ENCODE data around the gene KRT5.
"Not testable (repeated sequence)": the region's sequence is repeated elsewhere in the genome, so short reads cannot be mapped to it uniquely, and the experiment has no call there.

The KRT5 gene

GRCh38 chr12:52496054-52496453 lies 24.1 kb downstream of the KRT5 start:
- ATAC-seq: no peak
- no peak overlapping the region for H3K4me3 Mint-ChIP-seq
- no peaks in the 10 kb centered on the region for H3K9me3 Mint-ChIP-seq
- DNase-seq (ENCODE audit: low spot score in 2 of 2): no peak
- no peak overlapping the region for H3K27ac Mint-ChIP-seq
- H3K36me3 Mint-ChIP-seq: no peaks in the 10 kb centered on the region
- peaks cover 5% of the 10 kb centered on the region for H3K4me1 Mint-ChIP-seq

DNA sequence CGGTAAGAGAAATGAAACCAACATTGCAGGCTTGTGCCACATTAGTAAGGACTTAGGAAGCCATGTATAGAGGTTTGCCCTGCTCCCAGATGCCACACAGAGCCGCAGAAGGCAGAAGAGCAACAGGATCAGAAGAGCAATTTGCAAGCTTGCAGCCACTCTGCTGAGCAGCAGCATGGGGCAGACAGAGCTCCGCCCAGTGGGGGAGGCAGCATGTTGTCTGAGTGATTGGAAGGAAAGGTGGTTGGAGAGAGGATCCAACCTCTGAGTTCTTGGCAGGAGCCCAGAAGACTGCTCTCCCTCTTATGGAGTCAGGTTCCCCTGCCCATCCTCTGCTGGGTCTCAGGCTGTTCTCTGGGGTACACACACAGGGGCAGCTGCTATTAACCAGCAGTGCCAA lies 24.8 kb downstream of the KRT5 start:
- no peak overlapping the region for H3K4me3 Mint-ChIP-seq
- no peak for DNase-seq (ENCODE audit: low spot score in 2 of 2)
- H3K4me1 Mint-ChIP-seq: peaks cover 5% of the 10 kb centered on the region
- H3K9me3 Mint-ChIP-seq: no peaks in the 10 kb centered on the region
- no peak for ATAC-seq
- no peaks in the 10 kb centered on the region for H3K36me3 Mint-ChIP-seq
- H3K27ac Mint-ChIP-seq: no peak overlapping the region

- H3K9me3 Mint-ChIP-seq: no peaks in the 10 kb centered on the region
- peaks cover 5% of the 10 kb centered on the region for H3K4me1 Mint-ChIP-seq
- H3K36me3 Mint-ChIP-seq: no peaks in the 10 kb centered on the region
- DNase-seq (ENCODE audit: low spot score in 2 of 2) (no peak), ATAC-seq (no peak)
- H3K27ac Mint-ChIP-seq: no peak overlapping the region
- H3K4me3 Mint-ChIP-seq: no peak overlapping the region
Observed at GRCh38 chr12:52494518-52494917, 25.7 kb downstream of the KRT5 start.

GRCh38 chr12:52494100-52494499 lies 26.1 kb downstream of the KRT5 start:
- Mint-ChIP-seq H3K4me3 (no peak overlapping the region), H3K9me3 (no peaks in the 10 kb centered on the region), H3K27ac (no peak overlapping the region), H3K36me3 (no peaks in the 10 kb centered on the region), H3K4me1 (peaks cover 5% of the 10 kb centered on the region)
- ATAC-seq: no peak
- DNase-seq (ENCODE audit: low spot score in 2 of 2): no peak

DNA sequence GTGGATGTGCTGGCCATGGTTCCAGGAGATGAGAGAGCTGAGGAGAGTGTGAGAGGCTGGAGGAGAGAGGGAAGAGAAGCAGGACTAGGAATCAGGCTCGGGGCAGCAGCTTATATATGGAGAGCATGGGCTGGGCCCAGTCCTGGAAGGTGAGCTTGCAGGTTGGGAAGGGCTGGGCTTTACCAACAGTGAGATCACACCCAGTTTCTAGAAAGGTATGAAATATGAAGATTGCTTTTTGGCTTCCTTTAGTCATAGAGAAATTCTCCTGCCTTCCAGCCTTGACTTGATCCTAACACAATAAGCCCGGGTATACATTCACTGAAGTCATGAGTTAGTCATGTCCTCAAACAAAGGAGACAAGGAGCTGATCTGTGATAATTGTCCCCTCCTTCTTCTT lies 27.0 kb downstream of the KRT5 start, which contains the start of gene KRT6A:
Gene KRT6A (minus strand): TSS at position 86 of the 400 bp plus-strand sequence. CDS start 69 bp downstream, at position 17.
- no peak for DNase-seq (ENCODE audit: low spot score in 2 of 2)
- H3K36me3 Mint-ChIP-seq: no peaks in the 10 kb centered on the region
- H3K9me3 Mint-ChIP-seq: no peaks in the 10 kb centered on the region
- peaks cover 5% of the 10 kb centered on the region for H3K4me1 Mint-ChIP-seq
- no peak for ATAC-seq
- no peak within 1 kb of the TSS for H3K27ac Mint-ChIP-seq
- no peak within 1 kb of the TSS for H3K4me3 Mint-ChIP-seq

GRCh38 chr12:52492405-52492804 lies 27.8 kb downstream of the KRT5 start:
- not testable (repeated sequence) for H3K4me1 Mint-ChIP-seq; H3K9me3 Mint-ChIP-seq; H3K27ac Mint-ChIP-seq; DNase-seq (ENCODE audit: low spot score in 2 of 2); H3K36me3 Mint-ChIP-seq; H3K4me3 Mint-ChIP-seq; ATAC-seq

DNA sequence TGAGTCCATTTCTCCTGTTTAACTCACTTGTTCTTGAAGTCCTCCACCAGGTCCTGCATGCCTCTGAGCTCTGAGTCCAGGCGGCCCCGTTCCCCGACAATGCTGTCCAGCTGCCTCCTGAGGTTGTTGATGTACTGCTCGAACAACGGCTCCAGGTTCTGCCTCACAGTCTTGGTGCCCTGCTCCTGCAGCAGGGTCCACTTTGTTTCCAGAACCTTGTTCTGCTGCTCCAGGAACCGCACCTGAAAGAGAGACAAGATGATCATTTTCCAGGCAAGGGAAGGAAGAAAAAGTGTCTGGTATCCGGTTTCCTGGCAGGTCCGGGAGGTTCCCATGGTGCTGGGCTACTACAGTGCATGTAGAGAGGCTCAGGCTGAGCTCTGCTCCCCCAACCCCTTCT lies 28.7 kb downstream of the KRT5 start:
- ATAC-seq: not testable (repeated sequence)

GRCh38 chr12:52488736-52489135 lies 31.5 kb downstream of the KRT5 start:
- Mint-ChIP-seq H3K27ac (no peak overlapping the region), H3K4me3 (no peak overlapping the region), H3K9me3 (peaks cover 7% of the 10 kb centered on the region), H3K36me3 (no peaks in the 10 kb centered on the region), H3K4me1 (no peaks in the 10 kb centered on the region)
- ATAC-seq (no peak), DNase-seq (ENCODE audit: low spot score in 2 of 2) (no peak)

More for the DNA sequence above, 28.7 kb downstream of the KRT5 start:
- not testable (repeated sequence) for H3K27ac Mint-ChIP-seq; DNase-seq (ENCODE audit: low spot score in 2 of 2); H3K36me3 Mint-ChIP-seq; H3K9me3 Mint-ChIP-seq; H3K4me3 Mint-ChIP-seq; H3K4me1 Mint-ChIP-seq

- H3K4me3 Mint-ChIP-seq; H3K27ac Mint-ChIP-seq; H3K36me3 Mint-ChIP-seq; H3K9me3 Mint-ChIP-seq; H3K4me1 Mint-ChIP-seq; DNase-seq (ENCODE audit: low spot score in 2 of 2): not testable (repeated sequence)
- ATAC-seq: peak; percentile 28
Observed at GRCh38 chr12:52487744-52488443, 32.3 kb downstream of the KRT5 start.

- ATAC-seq (no peak), DNase-seq (ENCODE audit: low spot score in 2 of 2) (no peak)
- Mint-ChIP-seq H3K36me3 (no peaks in the 10 kb centered on the region), H3K4me3 (no peak overlapping the region), H3K4me1 (no peaks in the 10 kb centered on the region), H3K9me3 (peaks cover 7% of the 10 kb centered on the region), H3K27ac (no peak overlapping the region)
Observed at GRCh38 chr12:52487211-52487610, 33.0 kb downstream of the KRT5 start.

- no peak for DNase-seq (ENCODE audit: low spot score in 2 of 2)
- Mint-ChIP-seq H3K27ac (no peak overlapping the region), H3K4me3 (no peak overlapping the region), H3K4me1 (no peaks in the 10 kb centered on the region), H3K36me3 (no peaks in the 10 kb centered on the region), H3K9me3 (peaks cover 7% of the 10 kb centered on the region)
- ATAC-seq: no peak
Observed at GRCh38 chr12:52486166-52487105, 33.8 kb downstream of the KRT5 start.

- H3K9me3 Mint-ChIP-seq: peaks cover 5% of the 10 kb centered on the region
- no peaks in the 10 kb centered on the region for H3K36me3 Mint-ChIP-seq
- ATAC-seq (no peak), DNase-seq (ENCODE audit: low spot score in 2 of 2) (no peak)
- H3K4me3 Mint-ChIP-seq: no peak overlapping the region
- H3K27ac Mint-ChIP-seq: no peak overlapping the region
- H3K4me1 Mint-ChIP-seq: no peaks in the 10 kb centered on the region
Observed at GRCh38 chr12:52480073-52480472, 40.1 kb downstream of the KRT5 start.

DNA sequence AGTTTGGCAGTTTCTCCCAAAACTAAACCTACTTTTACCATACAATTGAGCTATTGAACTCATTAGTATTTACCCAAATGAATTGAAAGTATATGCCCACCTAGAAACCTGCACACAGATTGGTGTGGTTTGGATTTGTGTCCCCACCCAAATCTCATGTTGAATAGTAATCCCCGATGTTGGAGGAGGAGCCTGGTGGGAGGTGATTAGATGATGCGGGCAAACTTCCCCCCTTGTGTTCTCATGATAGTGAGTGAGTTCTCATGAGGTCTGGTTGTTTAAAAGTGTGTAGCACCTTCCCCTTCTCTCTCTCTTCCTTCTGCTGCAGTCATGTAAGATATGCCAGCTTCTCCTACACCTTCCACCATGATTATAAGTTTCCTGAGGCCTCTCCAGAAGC lies 42.5 kb downstream of the KRT5 start:
- no peak overlapping the region for H3K27ac Mint-ChIP-seq
- DNase-seq (ENCODE audit: low spot score in 2 of 2): no peak
- no peak for ATAC-seq
- H3K9me3 Mint-ChIP-seq: peaks cover 3% of the 10 kb centered on the region
- H3K4me3 Mint-ChIP-seq: no peak overlapping the region
- no peaks in the 10 kb centered on the region for H3K4me1 Mint-ChIP-seq
- no peaks in the 10 kb centered on the region for H3K36me3 Mint-ChIP-seq

DNA sequence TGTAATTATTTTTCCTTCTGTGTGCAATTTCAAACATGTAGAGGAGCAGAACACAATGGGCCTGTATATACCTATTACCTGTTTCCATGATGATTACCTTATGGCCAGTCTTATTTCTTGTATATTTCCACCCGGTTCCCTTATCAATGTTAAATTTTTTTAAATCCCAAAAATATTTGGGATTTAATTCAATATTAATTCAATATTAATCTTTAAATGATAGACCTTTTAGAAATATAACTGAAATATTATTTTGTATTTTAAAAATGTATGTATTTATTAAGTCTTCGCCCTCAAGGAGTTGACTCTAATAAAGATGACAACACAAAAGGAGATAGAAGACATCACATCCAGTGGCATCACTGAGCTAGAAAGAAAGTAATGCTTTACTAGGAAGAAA lies 46.0 kb downstream of the KRT5 start:
- DNase-seq (ENCODE audit: low spot score in 2 of 2) (no peak), ATAC-seq (no peak)
- H3K9me3 Mint-ChIP-seq: peaks cover 3% of the 10 kb centered on the region
- H3K4me1 Mint-ChIP-seq: no peaks in the 10 kb centered on the region
- no peaks in the 10 kb centered on the region for H3K36me3 Mint-ChIP-seq
- H3K4me3 Mint-ChIP-seq: no peak overlapping the region
- no peak overlapping the region for H3K27ac Mint-ChIP-seq

- peaks cover 3% of the 10 kb centered on the region for H3K9me3 Mint-ChIP-seq
- no peaks in the 10 kb centered on the region for H3K36me3 Mint-ChIP-seq
- H3K4me3 Mint-ChIP-seq: no peak within 1 kb of the TSS
- ATAC-seq (no peak), DNase-seq (ENCODE audit: low spot score in 2 of 2) (no peak)
- H3K4me1 Mint-ChIP-seq: no peaks in the 10 kb centered on the region
- H3K27ac Mint-ChIP-seq: no peak within 1 kb of the TSS
Observed at GRCh38 chr12:52473768-52474167, 46.4 kb downstream of the KRT5 start, which contains the start of gene KRT6C. KRT6C (minus strand) TSS chr12:52473805; CDS start chr12:52473737, 68 bp downstream.

DNA sequence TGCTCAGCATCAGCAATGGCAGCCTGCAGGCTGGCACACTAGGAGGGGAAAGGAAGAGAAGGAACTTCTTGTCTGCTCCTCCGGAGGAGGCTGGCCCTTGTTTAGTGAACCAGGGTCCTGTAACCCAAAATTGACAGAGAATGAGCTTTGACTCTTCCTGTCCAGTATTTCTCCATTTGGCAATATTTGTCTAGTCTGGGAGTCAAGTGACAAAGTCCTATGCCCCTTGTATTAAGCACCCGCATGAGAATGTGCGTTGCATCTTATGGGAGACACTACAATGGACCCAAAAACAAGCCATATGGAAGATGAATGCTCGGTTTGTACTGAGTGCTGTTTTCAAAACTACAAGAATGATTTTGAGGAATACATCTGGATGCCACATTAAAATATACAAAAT lies 50.3 kb downstream of the KRT5 start:
- DNase-seq (ENCODE audit: low spot score in 2 of 2) (no peak), ATAC-seq (no peak)
- H3K4me3 Mint-ChIP-seq: no peak overlapping the region
- no peak overlapping the region for H3K27ac Mint-ChIP-seq
- no peaks in the 10 kb centered on the region for H3K36me3 Mint-ChIP-seq
- no peaks in the 10 kb centered on the region for H3K4me1 Mint-ChIP-seq
- no peaks in the 10 kb centered on the region for H3K9me3 Mint-ChIP-seq
